CD14-positive monocyte (primary cell): ENCODE measurements around the gene TMEM63C. TPM values are rescaled to one million over a fixed set of nuclear protein-coding genes. Genes with fewer than 3 reads are reported as not detected.

Experiments used
- DNase-seq, 3 donors: peaks; one replicate each; pipeline ENCODE4 v3.0.0-alpha.2; 2011 to 2022
- H2AFZ ChIP-seq: 2 replicates; pipeline ENCODE4 v1.6.0; 2012; ENCODE audit warnings: mild to moderate bottlenecking, low read depth, low read length, inconsistent platforms; ENCODE audit not compliant: insufficient read depth, poor library complexity, severe bottlenecking
- H3K27ac ChIP-seq, 2 donors: 1 replicate in 1 of 2; 2 replicates in 1 of 2; pipeline ENCODE4 v1.5.1; 2012 to 2013; ENCODE audit warnings: low read length in 2 of 2, control low read depth in 1 of 2, inconsistent platforms in 1 of 2, low read depth in 1 of 2, mild to moderate bottlenecking in 1 of 2
- H3K27me3 ChIP-seq, 2 donors: one replicate each; pipeline versions ENCODE4 v1.6.0 to v1.6.1; 2011 to 2013; ENCODE audit warnings: low read length in 2 of 2; ENCODE audit not compliant: control insufficient read depth in 2 of 2, insufficient read depth in 2 of 2
- H3K36me3 ChIP-seq, 2 donors: replicated peaks in 1 of 2; 1 replicate in 1 of 2; 2 replicates in 1 of 2; pipeline versions ENCODE4 v1.5.1 to v1.6.1; 2012 to 2013; ENCODE audit warnings: low read length in 2 of 2, control low read depth in 1 of 2, inconsistent platforms in 1 of 2, mild to moderate bottlenecking in 1 of 2; ENCODE audit not compliant: insufficient read depth in 2 of 2, control insufficient read depth in 1 of 2
- H3K4me1 ChIP-seq, 2 donors: 1 replicate in 1 of 2; 2 replicates in 1 of 2; pipeline versions ENCODE4 v1.5.1 to v1.6.1; 2012 to 2013; ENCODE audit warnings: low read length in 2 of 2, control low read depth in 1 of 2, inconsistent platforms in 1 of 2, mild to moderate bottlenecking in 1 of 2, moderate library complexity in 1 of 2; ENCODE audit not compliant: insufficient read depth in 2 of 2, control insufficient read depth in 1 of 2
- H3K4me2 ChIP-seq: replicated peaks from 2 replicates; pipeline ENCODE3; 2012; ENCODE audit warnings: low read length, moderate library complexity, mild to moderate bottlenecking; ENCODE audit not compliant: poor library complexity, severe bottlenecking; ENCODE audit errors: extremely low read depth
- H3K4me3 ChIP-seq, 3 experiments: fragments of 200-600 bp in 1 of 3; sonication (generic) in 1 of 3; replicated peaks in 1 of 3; 1 replicate in 2 of 3; 2 replicates in 1 of 3; pipeline ENCODE4 v1.5.1; 2011 to 2013; ENCODE audit warnings: low read length in 3 of 3, mild to moderate bottlenecking in 3 of 3, control low read depth in 2 of 3, low read depth in 2 of 3, inconsistent platforms in 1 of 3, moderate library complexity in 1 of 3
- H3K79me2 ChIP-seq: 2 replicates; pipeline ENCODE4 v1.6.0; 2012; ENCODE audit warnings: mild to moderate bottlenecking, control low read depth, inconsistent platforms, low read length, moderate library complexity; ENCODE audit not compliant: insufficient read depth
- H3K9ac ChIP-seq: 2 replicates; pipeline ENCODE4 v1.6.0; 2017; ENCODE audit warnings: low read length, mild to moderate bottlenecking; ENCODE audit not compliant: insufficient read depth, poor library complexity, severe bottlenecking
- H3K9me3 ChIP-seq, 2 donors: replicated peaks in 1 of 2; 1 replicate in 1 of 2; 2 replicates in 1 of 2; pipeline versions ENCODE4 v1.5.1 to v1.6.1; 2012 to 2013; ENCODE audit warnings: low read length in 2 of 2, control low read depth in 1 of 2; ENCODE audit not compliant: control insufficient read depth in 1 of 2, insufficient read depth in 1 of 2
- H4K20me1 ChIP-seq: 2 replicates; pipeline ENCODE4 v1.6.0; 2012; ENCODE audit warnings: mild to moderate bottlenecking, low read length, control low read depth, moderate library complexity; ENCODE audit not compliant: insufficient read depth
- H3K27ac Mint-ChIP-seq, 7 donors: one replicate each; pipeline ENCODE4 v1.8.0; 2020; ENCODE audit warnings: mild to moderate bottlenecking in 7 of 7, mixed read lengths in 7 of 7, moderate library complexity in 6 of 7, inconsistent platforms in 2 of 7
- H3K27me3 Mint-ChIP-seq, 3 donors: one replicate each; pipeline ENCODE4 v1.8.0; 2021 to 2022; ENCODE audit warnings: low read depth in 3 of 3, mild to moderate bottlenecking in 3 of 3, mixed read lengths in 3 of 3, moderate library complexity in 3 of 3, inconsistent platforms in 1 of 3
- H3K36me3 Mint-ChIP-seq, 2 donors: one replicate each; pipeline ENCODE4 v1.8.0; 2020; ENCODE audit warnings: mixed read lengths in 2 of 2, inconsistent platforms in 1 of 2, mild to moderate bottlenecking in 1 of 2
- H3K4me1 Mint-ChIP-seq: one replicate; pipeline ENCODE4 v1.8.0; 2020; ENCODE audit warnings: mild to moderate bottlenecking, mixed read lengths
- H3K4me3 Mint-ChIP-seq, 2 donors: one replicate each; pipeline ENCODE4 v1.8.0; 2020; ENCODE audit warnings: mild to moderate bottlenecking in 2 of 2, mixed read lengths in 2 of 2, moderate library complexity in 1 of 2
- H3K9me3 Mint-ChIP-seq, 7 donors: one replicate each; pipeline ENCODE4 v1.8.0; 2020 to 2022; ENCODE audit warnings: mixed read lengths in 7 of 7, mild to moderate bottlenecking in 6 of 7, moderate library complexity in 6 of 7, inconsistent platforms in 2 of 7
- WGBS: methylation state at CpG from one replicate; pipeline ENCODE4 v1.1.5; 2013; ENCODE audit warnings: missing lambda C conversion rate; ENCODE audit not compliant: insufficient coverage; 5-methylcytosine and 5-hydroxymethylcytosine counted together
- intact Hi-C, 2 donors: fragments of 100-400 bp; cut with micrococcal nuclease; formaldehyde crosslinking; loops; one replicate each; pipeline versions ENCODE4 v1.15.0 to v1.15.1; 2023
- polyA plus RNA-seq, 3 donors: library from polyadenylated mRNA; depleted of rRNA in 1 of 3; unstranded in 2 of 3; stranded (reverse) in 1 of 3; fragments of 300-500 nt in 2 of 3; fragments of >200 nt in 1 of 3; fragmentation: Illumina TruSeq in 2 of 3; gene quantifications; 1 replicate in 2 of 3; 2 replicates in 1 of 3; pipeline ENCODE4 v1.2.3, GENCODE V29; 2012 to 2021
- TF ChIP-seq, protein P1 (sequence below): fragments of 200-600 bp; IDR thresholded peaks from one replicate; pipeline ENCODE4 v1.8.0; 2022; ENCODE audit warnings: antibody characterized with exemption, mild to moderate bottlenecking

The TMEM63C gene
- polyA plus RNA-seq, 3 donors = 0.78 to 4.4 TPM; not detected in 1

GRCh38 chr14:77260199-77260598 lies 78.6 kb downstream of the TMEM63C start:
- Histone ChIP-seq H3K36me3 (no peaks in the 10 kb centered on the region), H3K79me2 (no peaks in the 10 kb centered on the region), H3K9ac (no peak overlapping the region), H3K4me1 (no peaks in the 10 kb centered on the region), H4K20me1 (no peaks in the 10 kb centered on the region), H3K27ac (no peak overlapping the region), H3K9me3 (no peaks in the 10 kb centered on the region), H2AFZ (no peak overlapping the region), H3K27me3 (no peaks in the 10 kb centered on the region), H3K4me2 (no peak overlapping the region), H3K4me3 (no peak overlapping the region)
- Mint-ChIP-seq H3K36me3 (no peaks in the 10 kb centered on the region), H3K27ac (no peak overlapping the region), H3K27me3 (peaks cover 2 to 23% (median 10%) of the 10 kb centered on the region in 3 donors), H3K4me1 (peaks cover 2% of the 10 kb centered on the region), H3K9me3 (no peaks in the 10 kb centered on the region), H3K4me3 (no peak overlapping the region)
- no peak for DNase-seq
- WGBS = 92% methylated on average over 8 of the region's 11 CpGs
- intact Hi-C loops = no loop called here
- TF ChIP-seq, protein P1, sequence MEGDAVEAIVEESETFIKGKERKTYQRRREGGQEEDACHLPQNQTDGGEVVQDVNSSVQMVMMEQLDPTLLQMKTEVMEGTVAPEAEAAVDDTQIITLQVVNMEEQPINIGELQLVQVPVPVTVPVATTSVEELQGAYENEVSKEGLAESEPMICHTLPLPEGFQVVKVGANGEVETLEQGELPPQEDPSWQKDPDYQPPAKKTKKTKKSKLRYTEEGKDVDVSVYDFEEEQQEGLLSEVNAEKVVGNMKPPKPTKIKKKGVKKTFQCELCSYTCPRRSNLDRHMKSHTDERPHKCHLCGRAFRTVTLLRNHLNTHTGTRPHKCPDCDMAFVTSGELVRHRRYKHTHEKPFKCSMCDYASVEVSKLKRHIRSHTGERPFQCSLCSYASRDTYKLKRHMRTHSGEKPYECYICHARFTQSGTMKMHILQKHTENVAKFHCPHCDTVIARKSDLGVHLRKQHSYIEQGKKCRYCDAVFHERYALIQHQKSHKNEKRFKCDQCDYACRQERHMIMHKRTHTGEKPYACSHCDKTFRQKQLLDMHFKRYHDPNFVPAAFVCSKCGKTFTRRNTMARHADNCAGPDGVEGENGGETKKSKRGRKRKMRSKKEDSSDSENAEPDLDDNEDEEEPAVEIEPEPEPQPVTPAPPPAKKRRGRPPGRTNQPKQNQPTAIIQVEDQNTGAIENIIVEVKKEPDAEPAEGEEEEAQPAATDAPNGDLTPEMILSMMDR = no peak

- no peaks in the 10 kb centered on the region for H3K27me3 ChIP-seq
- peaks cover 2 to 23% (median 10%) of the 10 kb centered on the region in 3 donors for H3K27me3 Mint-ChIP-seq
These were observed 79.0 kb downstream of the TMEM63C start for GRCh38 chr14:77260631-77261030.

More at GRCh38 chr14:77260631-77261030, 79.0 kb downstream of the TMEM63C start:
- DNase-seq = peak in 1 of 3 donors; percentile 10
- TF ChIP-seq, protein P1 = no peak
- Mint-ChIP-seq H3K27ac (no peak overlapping the region), H3K4me1 (peaks cover 2% of the 10 kb centered on the region), H3K36me3 (no peaks in the 10 kb centered on the region), H3K9me3 (no peaks in the 10 kb centered on the region), H3K4me3 (no peak overlapping the region)
- intact Hi-C loops = no loop called here
- WGBS = 17% methylated on average over 10 of the region's 10 CpGs
- H3K36me3 ChIP-seq = no peaks in the 10 kb centered on the region
- H3K9me3 ChIP-seq = no peaks in the 10 kb centered on the region
- no peaks in the 10 kb centered on the region for H3K79me2 ChIP-seq
- no peak overlapping the region for H3K4me3 ChIP-seq
- H3K27ac ChIP-seq = no peak overlapping the region
- H3K4me2 ChIP-seq = no peak overlapping the region
- no peaks in the 10 kb centered on the region for H3K4me1 ChIP-seq
- H4K20me1 ChIP-seq = no peaks in the 10 kb centered on the region
- no peak overlapping the region for H2AFZ ChIP-seq
- H3K9ac ChIP-seq = no peak overlapping the region
